HCT116 (cell line): ENCODE data around the gene IL1RAPL1. TPM values are rescaled to one million over a fixed set of nuclear protein-coding genes. Genes with fewer than 3 reads are reported as not detected.

Source experiments
- ATAC-seq: fragments of 200-7000 bp; cut with Tn5 transposase; 2 replicates; pipeline ENCODE4 v1.9.1; 2020; ENCODE audit warnings: mild to moderate bottlenecking, moderate library complexity
- BruUV-seq: library from RNA; stranded (reverse); fragments of 400-500 nt; replicated peaks from 2 replicates; lab custom pipeline; 2021; lab: Mats Ljungman, UMichigan
- CTCF ChIA-PET: fragments of 300-600 bp; sonication (Branson Sonifier 250); formaldehyde crosslinking; loops from one replicate; lab custom pipeline; 2021; ENCODE audit warnings: antibody characterized with exemption; lab: Charles Lee
- POLR2A ChIA-PET: fragments of 300-600, 350-600 bp; sonication (Branson Sonifier 250); formaldehyde crosslinking; loops from one replicate; lab custom pipeline; 2021; ENCODE audit warnings: antibody characterized with exemption; lab: Charles Lee
- RAD21 ChIA-PET, 2 experiments: fragments of 300-600 bp; sonication (Branson Sonifier 250); formaldehyde crosslinking; loops; one replicate each; lab custom pipeline; 2023; ENCODE audit warnings: low total read pairs in 2 of 2; ENCODE audit not compliant: uncharacterized antibody in 2 of 2, unreplicated experiment in 2 of 2, low non-redundant PET in 1 of 2; lab: Charles Lee
- DNase-seq: peaks from one replicate; pipeline ENCODE4 v3.0.0-alpha.2; 2010; ENCODE audit warnings: low read depth, low spot score
- H2AFZ ChIP-seq: fragments of 200-600 bp; shearing (Covaris generic), sonication (generic); 2 replicates; pipeline ENCODE4 v1.6.1; 2017; ENCODE audit warnings: low read depth, mixed run types, mixed read lengths, antibody characterized with exemption, low read length; ENCODE audit not compliant: poor library complexity, severe bottlenecking
- H3K27ac ChIP-seq: 2 replicates; pipeline ENCODE4 v1.5.1; 2012; ENCODE audit warnings: low read depth, low read length
- H3K27me3 ChIP-seq: fragments of 200-600 bp; sonication (generic); 2 replicates; pipeline ENCODE4 v1.6.1; 2016; ENCODE audit warnings: mixed run types, low read length, mixed read lengths; ENCODE audit not compliant: insufficient read depth
- H3K36me3 ChIP-seq, 2 experiments: fragments of 200-500 bp in 1 of 2; fragments of 200-600 bp in 1 of 2; sonication (Bioruptor generic) in 1 of 2; sonication (generic) in 1 of 2; 2 replicates each; pipeline versions ENCODE4 v1.5.1 to v1.6.1; 2014 to 2016; ENCODE audit warnings: low read length in 2 of 2, inconsistent platforms in 1 of 2, mixed read lengths in 1 of 2, mixed run types in 1 of 2; ENCODE audit not compliant: insufficient read depth in 2 of 2, control insufficient read depth in 1 of 2
- H3K4me1 ChIP-seq, 2 experiments: fragments of 200-600 bp in 1 of 2; sonication (generic) in 1 of 2; 2 replicates each; pipeline versions ENCODE4 v1.5.1 to v1.6.1; 2012 to 2017; ENCODE audit warnings: low read length in 2 of 2, inconsistent platforms in 1 of 2, mild to moderate bottlenecking in 1 of 2, mixed read lengths in 1 of 2, mixed run types in 1 of 2, moderate library complexity in 1 of 2; ENCODE audit not compliant: insufficient read depth in 2 of 2, control insufficient read depth in 1 of 2
- H3K4me2 ChIP-seq: fragments of 200-600 bp; sonication (generic); 2 replicates; pipeline ENCODE4 v1.6.1; 2017; ENCODE audit warnings: mixed run types, low read length, mixed read lengths
- H3K4me3 ChIP-seq, 2 experiments: fragments of 200-600 bp in 1 of 2; sonication (generic) in 1 of 2; replicated peaks in 1 of 2; 2 replicates each; pipeline ENCODE4 v1.5.1; 2011 to 2016; ENCODE audit warnings: low read length in 2 of 2, control low read depth in 1 of 2, low read depth in 1 of 2, mild to moderate bottlenecking in 1 of 2, mixed read lengths in 1 of 2, mixed run types in 1 of 2
- H3K79me2 ChIP-seq: fragments of 200-600 bp; sonication (generic); 2 replicates; pipeline ENCODE4 v1.6.1; 2017; ENCODE audit warnings: mild to moderate bottlenecking, mixed run types, low read length, moderate library complexity, mixed read lengths; ENCODE audit not compliant: insufficient read depth
- H3K9ac ChIP-seq: fragments of 200-600 bp; sonication (generic); 2 replicates; pipeline ENCODE4 v1.6.1; 2016; ENCODE audit warnings: low read length, mixed read lengths
- H3K9me2 ChIP-seq: fragments of 200-600 bp; sonication (generic), shearing (Covaris generic); 2 replicates; pipeline ENCODE4 v1.6.1; 2017; ENCODE audit warnings: mixed run types, mild to moderate bottlenecking, moderate library complexity; ENCODE audit not compliant: insufficient read depth
- H3K9me3 ChIP-seq, 2 experiments: fragments of 200-500 bp in 1 of 2; fragments of 200-600 bp in 1 of 2; sonication (Bioruptor generic) in 1 of 2; sonication (generic) in 1 of 2; 2 replicates each; pipeline ENCODE4 v1.6.1; 2014 to 2017; ENCODE audit warnings: low read length in 2 of 2, mixed read lengths in 2 of 2, inconsistent platforms in 1 of 2, low read depth in 1 of 2, mild to moderate bottlenecking in 1 of 2, mixed run types in 1 of 2, moderate library complexity in 1 of 2; ENCODE audit not compliant: control insufficient read depth in 1 of 2, insufficient read depth in 1 of 2
- H4K20me1 ChIP-seq: fragments of 200-600 bp; sonication (generic), shearing (Covaris generic); 2 replicates; pipeline ENCODE4 v1.6.1; 2017; ENCODE audit warnings: mixed run types, mild to moderate bottlenecking, moderate library complexity; ENCODE audit not compliant: insufficient read depth
- CBX3 ChIP-seq: IDR thresholded peaks from 2 replicates; pipeline ENCODE4 v1.6.1; 2012; ENCODE audit warnings: low read depth
- CEBPB ChIP-seq: IDR thresholded peaks from 2 replicates; pipeline ENCODE4 v1.6.1; 2012; ENCODE audit warnings: low read depth
- ELF1 ChIP-seq: IDR thresholded peaks from 2 replicates; pipeline ENCODE4 v1.6.1; 2012; ENCODE audit warnings: low read depth, borderline replicate concordance
- FOSL1 ChIP-seq: IDR thresholded peaks from 2 replicates; pipeline ENCODE4 v1.6.1; 2012; ENCODE audit warnings: low read depth
- JUND ChIP-seq: IDR thresholded peaks from 2 replicates; pipeline ENCODE4 v1.6.1; 2012
- POLR2A ChIP-seq: IDR thresholded peaks from 2 replicates; pipeline ENCODE4 v1.7.0; 2011; ENCODE audit warnings: borderline replicate concordance; ENCODE audit not compliant: insufficient read depth, insufficient read length; ENCODE audit errors: extremely low read depth
- POLR2AphosphoS5 ChIP-seq: IDR thresholded peaks from 2 replicates; pipeline ENCODE4 v1.6.1; 2011; ENCODE audit warnings: mild to moderate bottlenecking, low read depth, low read length, moderate library complexity
- RAD21 ChIP-seq: IDR thresholded peaks from 2 replicates; pipeline ENCODE4 v1.6.1; 2012; ENCODE audit warnings: low read depth, mild to moderate bottlenecking
- SIN3A ChIP-seq: IDR thresholded peaks from 2 replicates; pipeline ENCODE4 v1.6.1; 2012; ENCODE audit warnings: low read depth
- SP1 ChIP-seq: IDR thresholded peaks from 2 replicates; pipeline ENCODE4 v1.6.1; 2012; ENCODE audit warnings: low read depth
- SRF ChIP-seq: IDR thresholded peaks from 2 replicates; pipeline ENCODE4 v1.6.1; 2012; ENCODE audit warnings: low read depth
- TCF7L2 ChIP-seq: IDR thresholded peaks from 2 replicates; pipeline ENCODE4 v1.7.0; 2011; ENCODE audit warnings: borderline replicate concordance, inconsistent platforms; ENCODE audit not compliant: insufficient read depth, insufficient read length; ENCODE audit errors: extremely low read depth
- YY1 ChIP-seq: IDR thresholded peaks from 2 replicates; pipeline ENCODE4 v1.6.1; 2011; ENCODE audit warnings: low read length, low read depth, moderate library complexity, mild to moderate bottlenecking; ENCODE audit not compliant: insufficient replicate concordance; ENCODE audit errors: extremely low read depth
- ZFX ChIP-seq: fragments of 450-650 bp; IDR thresholded peaks from 2 replicates; pipeline ENCODE4 v1.6.1; 2017
- ZNF274 ChIP-seq: fragments of 200-500 bp; sonication (Bioruptor generic); IDR thresholded peaks from 2 replicates; pipeline ENCODE4 v1.6.1; 2014; ENCODE audit warnings: mild to moderate bottlenecking, low read depth, low read length, inconsistent platforms
- intact Hi-C: fragments of 100-400 bp; cut with micrococcal nuclease; formaldehyde crosslinking; loops from 2 replicates; pipeline ENCODE4 v1.10.0; 2022
- total RNA-seq: library from RNA; stranded (reverse); gene quantifications from one replicate; pipeline ENCODE4 v1.2.1, GENCODE V29; 2021; ENCODE audit not compliant: unreplicated experiment
- TF ChIP-seq, protein P1 (sequence below), 3 experiments: fragments of 200-600 bp in 1 of 3; sonication (generic) in 1 of 3; IDR thresholded peaks in 2 of 3; conservative IDR thresholded peaks in 1 of 3; 2 replicates each; pipeline ENCODE4 v1.5.1; 2012 to 2017; ENCODE audit warnings: low read depth in 2 of 3, low read length in 2 of 3, antibody characterized with exemption in 1 of 3, borderline replicate concordance in 1 of 3, control low read depth in 1 of 3, mild to moderate bottlenecking in 1 of 3, mixed read lengths in 1 of 3, mixed run types in 1 of 3, moderate library complexity in 1 of 3; ENCODE audit not compliant: insufficient read depth in 1 of 3
- TF ChIP-seq, protein P2 (sequence below): IDR thresholded peaks from 2 replicates; pipeline ENCODE4 v1.6.1; 2011; ENCODE audit warnings: mild to moderate bottlenecking, low read length, moderate library complexity; ENCODE audit not compliant: insufficient replicate concordance; ENCODE audit errors: extremely low read depth

The IL1RAPL1 gene
- total RNA-seq, 1 experiment from 2014 or later = 2.8 TPM

DNA sequence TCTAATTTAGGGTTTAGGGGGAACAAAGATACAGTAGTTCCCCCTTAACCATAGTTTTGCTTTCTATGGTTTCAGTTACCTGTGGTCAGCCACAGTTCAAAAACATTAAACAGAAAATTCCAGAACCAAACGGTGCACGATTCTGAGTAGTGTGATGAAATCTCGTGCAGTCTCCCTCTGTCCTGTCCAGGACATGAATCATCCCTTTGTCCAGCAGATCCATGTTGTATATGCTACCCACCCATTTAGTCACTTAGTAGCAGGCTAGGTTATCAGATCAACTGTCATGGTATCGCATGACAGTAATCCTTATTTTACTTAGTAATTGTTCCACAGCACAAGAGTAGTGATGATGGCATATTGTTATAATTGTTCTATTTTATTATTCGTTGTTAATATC is 556.1 kb downstream of the IL1RAPL1 start:
- POLR2A ChIA-PET = no interaction called here
- intact Hi-C loops = no loop called here
- no peak overlapping the region for H3K4me3 ChIP-seq
- peak; percentile 47; the same call in 1 of the 2 replicates for TF ChIP-seq CEBPB
- TF ChIP-seq RAD21 = no peak
- TF ChIP-seq, all 23 proteins: peak for 1
- ChIA-PET CTCF (no interaction called here), RAD21 (no interaction called here)
- Histone ChIP-seq H3K9ac (no peak overlapping the region), H3K9me3 (no peaks in the 10 kb centered on the region), H3K36me3 (no peaks in the 10 kb centered on the region), H3K4me1 (no peaks in the 10 kb centered on the region), H3K9me2 (no peaks in the 10 kb centered on the region), H4K20me1 (no peaks in the 10 kb centered on the region), H3K27ac (no peak overlapping the region), H3K27me3 (no peaks in the 10 kb centered on the region), H3K79me2 (no peaks in the 10 kb centered on the region), H2AFZ (no peak overlapping the region), H3K4me2 (no peak overlapping the region)
- no TSS peak for BruUV-seq
- DNase-seq (no peak), ATAC-seq (no peak)

DNA sequence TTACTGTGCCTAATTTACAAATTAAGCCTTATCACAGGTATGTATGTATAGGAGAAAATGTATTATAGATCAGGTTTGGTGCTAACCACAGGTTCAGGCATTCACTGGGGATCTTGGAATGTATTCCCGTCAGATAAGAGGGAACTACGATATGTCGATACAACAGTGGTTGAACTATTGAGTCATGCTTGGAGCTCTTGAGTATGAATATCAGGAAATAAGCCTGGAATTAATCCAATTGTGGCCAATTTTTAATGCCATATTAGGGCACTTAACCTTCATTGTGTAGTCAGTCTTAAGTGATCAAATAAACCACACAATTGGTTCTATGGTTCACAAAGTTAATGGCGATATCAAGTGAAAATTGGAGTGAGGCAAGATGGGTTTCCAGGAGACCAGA is 556.5 kb downstream of the IL1RAPL1 start:
- H3K4me2 ChIP-seq = no peak overlapping the region
- no peaks in the 10 kb centered on the region for H3K79me2 ChIP-seq
- POLR2A ChIA-PET = no interaction called here
- CTCF ChIA-PET = no interaction called here
- H4K20me1 ChIP-seq = no peaks in the 10 kb centered on the region
- H3K4me3 ChIP-seq = no peak overlapping the region
- H3K9me3 ChIP-seq = no peaks in the 10 kb centered on the region
- H3K9me2 ChIP-seq = no peaks in the 10 kb centered on the region
- H3K4me1 ChIP-seq = no peaks in the 10 kb centered on the region
- no peak overlapping the region for H3K9ac ChIP-seq
- DNase-seq (no peak), ATAC-seq (no peak)
- RAD21 ChIA-PET = no interaction called here
- H2AFZ ChIP-seq = no peak overlapping the region
- H3K27ac ChIP-seq = no peak overlapping the region
- no TSS peak for BruUV-seq
- H3K27me3 ChIP-seq = no peaks in the 10 kb centered on the region
- H3K36me3 ChIP-seq = no peaks in the 10 kb centered on the region
- intact Hi-C loops = no loop called here
- TF ChIP-seq CEBPB (no peak), SRF (no peak), YY1 (no peak), TCF7L2 (no peak), SP1 (no peak), JUND (no peak), POLR2A (no peak), FOSL1 (no peak), ELF1 (no peak), RAD21 (no peak), SIN3A (no peak), ZFX (no peak), CBX3 (no peak), ZNF274 (no peak), POLR2AphosphoS5 (no peak)
- TF ChIP-seq, protein P1, sequence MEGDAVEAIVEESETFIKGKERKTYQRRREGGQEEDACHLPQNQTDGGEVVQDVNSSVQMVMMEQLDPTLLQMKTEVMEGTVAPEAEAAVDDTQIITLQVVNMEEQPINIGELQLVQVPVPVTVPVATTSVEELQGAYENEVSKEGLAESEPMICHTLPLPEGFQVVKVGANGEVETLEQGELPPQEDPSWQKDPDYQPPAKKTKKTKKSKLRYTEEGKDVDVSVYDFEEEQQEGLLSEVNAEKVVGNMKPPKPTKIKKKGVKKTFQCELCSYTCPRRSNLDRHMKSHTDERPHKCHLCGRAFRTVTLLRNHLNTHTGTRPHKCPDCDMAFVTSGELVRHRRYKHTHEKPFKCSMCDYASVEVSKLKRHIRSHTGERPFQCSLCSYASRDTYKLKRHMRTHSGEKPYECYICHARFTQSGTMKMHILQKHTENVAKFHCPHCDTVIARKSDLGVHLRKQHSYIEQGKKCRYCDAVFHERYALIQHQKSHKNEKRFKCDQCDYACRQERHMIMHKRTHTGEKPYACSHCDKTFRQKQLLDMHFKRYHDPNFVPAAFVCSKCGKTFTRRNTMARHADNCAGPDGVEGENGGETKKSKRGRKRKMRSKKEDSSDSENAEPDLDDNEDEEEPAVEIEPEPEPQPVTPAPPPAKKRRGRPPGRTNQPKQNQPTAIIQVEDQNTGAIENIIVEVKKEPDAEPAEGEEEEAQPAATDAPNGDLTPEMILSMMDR (IDR thresholded peaks at IDR 0.05 in 2 of 3, conservative IDR thresholded peaks at IDR 0.05 in 1 of 3; ENCODE audit: borderline replicate concordance in 1 of 3, insufficient read depth in 1 of 3, low read depth in 2 of 3, low read length in 2 of 3) = no peak
- TF ChIP-seq, protein P2, sequence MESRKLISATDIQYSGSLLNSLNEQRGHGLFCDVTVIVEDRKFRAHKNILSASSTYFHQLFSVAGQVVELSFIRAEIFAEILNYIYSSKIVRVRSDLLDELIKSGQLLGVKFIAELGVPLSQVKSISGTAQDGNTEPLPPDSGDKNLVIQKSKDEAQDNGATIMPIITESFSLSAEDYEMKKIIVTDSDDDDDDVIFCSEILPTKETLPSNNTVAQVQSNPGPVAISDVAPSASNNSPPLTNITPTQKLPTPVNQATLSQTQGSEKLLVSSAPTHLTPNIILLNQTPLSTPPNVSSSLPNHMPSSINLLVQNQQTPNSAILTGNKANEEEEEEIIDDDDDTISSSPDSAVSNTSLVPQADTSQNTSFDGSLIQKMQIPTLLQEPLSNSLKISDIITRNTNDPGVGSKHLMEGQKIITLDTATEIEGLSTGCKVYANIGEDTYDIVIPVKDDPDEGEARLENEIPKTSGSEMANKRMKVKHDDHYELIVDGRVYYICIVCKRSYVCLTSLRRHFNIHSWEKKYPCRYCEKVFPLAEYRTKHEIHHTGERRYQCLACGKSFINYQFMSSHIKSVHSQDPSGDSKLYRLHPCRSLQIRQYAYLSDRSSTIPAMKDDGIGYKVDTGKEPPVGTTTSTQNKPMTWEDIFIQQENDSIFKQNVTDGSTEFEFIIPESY = no peak
